GM20000 (cell line): Measurements from ENCODE around the gene COPZ2.

Experiments
- DNase-seq: peaks from one replicate; pipeline ENCODE4 v3.0.0; 2012; ENCODE audit warnings: low spot score
- CTCF ChIP-seq: IDR thresholded peaks from 2 replicates; pipeline ENCODE4 v1.5.1; 2012; ENCODE audit warnings: mild to moderate bottlenecking, control low read depth; ENCODE audit errors: extremely low read depth, missing control alignments

COPZ2 gene

DNA sequence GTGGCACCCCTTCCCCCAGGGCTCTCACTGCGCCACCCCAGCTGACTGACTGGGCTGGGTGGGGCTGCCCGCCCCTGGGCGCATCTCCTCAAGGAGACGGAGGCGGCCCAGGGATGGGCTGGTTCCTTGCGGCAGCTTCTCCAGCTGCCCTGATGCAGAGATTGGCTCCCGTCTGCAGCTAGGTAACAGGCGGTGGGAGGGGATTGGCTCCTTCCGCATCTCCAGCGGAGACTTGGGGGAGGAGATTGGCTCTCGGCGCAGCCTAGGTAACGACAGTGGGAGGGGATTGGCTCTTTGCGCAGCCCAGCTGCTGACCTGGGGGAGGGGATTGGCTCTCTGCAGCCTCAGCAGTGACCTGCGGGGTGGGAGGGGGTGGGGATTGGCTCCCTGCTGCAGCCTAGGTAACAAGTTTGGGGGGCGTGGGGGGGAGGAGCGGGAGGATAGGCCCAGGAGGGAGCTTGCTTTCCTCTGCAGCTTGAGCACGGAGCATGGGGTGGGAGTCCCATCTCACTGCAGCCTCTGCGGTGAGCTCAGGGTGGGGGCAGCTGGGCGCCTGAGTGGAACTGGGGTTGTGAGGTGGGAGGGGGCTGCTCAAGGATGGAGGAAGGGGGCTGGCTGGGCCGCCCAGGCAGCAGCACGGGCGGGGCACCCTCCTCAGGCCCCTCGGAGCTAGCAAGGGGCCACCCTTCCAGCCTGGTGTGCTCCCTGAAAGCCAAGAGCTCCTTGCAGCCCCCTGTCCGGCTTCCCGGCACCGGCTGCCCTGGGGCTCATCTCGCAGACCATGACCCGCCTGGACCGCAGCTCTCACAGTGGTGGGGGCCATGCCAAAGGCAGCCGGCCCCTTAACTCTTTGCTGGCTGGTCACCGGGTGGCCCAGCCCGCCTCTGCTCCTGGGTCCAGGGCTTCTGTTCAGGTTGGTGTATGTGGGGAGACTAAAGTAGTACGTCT, 16.9 kb upstream of the COPZ2 start:
- DNase-seq = no peak
- no peak for TF ChIP-seq CTCF

DNA sequence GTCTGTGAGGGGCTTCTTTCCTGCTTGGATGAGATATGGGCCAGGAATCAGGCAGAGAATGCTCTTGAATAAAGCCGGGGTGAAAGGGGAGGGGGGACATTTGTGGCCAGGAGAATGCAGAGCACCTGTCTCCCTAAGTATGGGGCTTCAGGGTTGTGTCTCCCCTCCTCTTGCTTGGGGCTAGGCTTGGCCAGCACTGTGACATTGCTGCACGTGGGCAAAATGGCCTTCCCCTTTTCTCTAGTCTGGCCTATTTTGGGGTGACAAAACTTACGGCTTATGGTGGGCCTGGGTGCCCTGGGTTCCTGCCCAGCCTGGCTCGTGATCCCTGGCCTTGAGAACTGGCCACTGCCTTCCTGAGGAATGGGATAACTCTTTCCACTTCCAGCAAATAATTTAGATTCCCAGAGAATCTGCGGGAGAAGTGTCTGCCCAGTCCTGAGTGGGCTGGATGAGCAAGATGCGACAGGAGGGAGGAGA, 16.2 kb upstream of the COPZ2 start:
- no peak for TF ChIP-seq CTCF
- DNase-seq = no peak

DNA sequence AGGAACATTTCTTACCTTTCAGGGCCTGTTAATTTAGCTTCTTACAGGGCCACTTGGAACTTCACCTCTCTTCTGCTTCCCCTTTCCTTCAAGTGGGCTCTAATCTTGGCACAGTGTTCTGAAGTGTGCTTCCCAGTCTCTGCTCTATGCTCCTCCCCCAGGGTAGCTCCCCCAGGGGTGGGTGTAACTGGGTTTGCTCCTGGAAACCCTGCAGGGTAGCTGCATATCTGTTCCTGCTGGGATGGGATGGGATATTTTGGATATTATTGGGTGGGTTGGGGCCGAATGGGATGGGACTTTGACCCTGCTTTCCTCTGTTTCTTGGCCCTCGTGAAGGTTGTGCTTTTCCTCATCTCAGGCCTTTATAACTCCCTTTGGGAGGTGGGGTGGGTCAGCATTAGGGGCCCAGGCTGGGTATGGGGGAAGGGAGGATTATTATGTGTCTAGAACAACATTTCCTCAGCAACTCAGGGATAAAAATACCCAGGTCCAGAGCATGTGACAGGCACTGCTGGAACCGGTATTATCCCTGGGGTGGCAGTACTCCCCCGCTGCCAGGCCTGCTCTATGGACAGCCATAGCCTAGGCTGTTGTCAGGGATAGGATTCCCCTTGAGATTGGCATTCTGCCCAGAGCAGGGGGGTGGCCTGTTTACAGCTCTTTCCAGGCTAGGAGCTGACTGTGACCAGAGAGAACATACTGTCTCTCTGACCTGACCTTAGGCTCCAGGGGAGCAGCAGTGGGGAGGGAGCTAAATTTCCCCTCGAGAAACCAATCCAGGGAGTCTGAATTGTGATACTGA, 15.6 kb upstream of the COPZ2 start:
- no peak for TF ChIP-seq CTCF
- DNase-seq = no peak

- no peak for DNase-seq
- TF ChIP-seq CTCF = no peak
Measured at GRCh38 chr17:48051706-48052486, 14.3 kb upstream of the COPZ2 start.

GRCh38 chr17:48051283-48051682, 13.7 kb upstream of the COPZ2 start:
- DNase-seq = no peak
- TF ChIP-seq CTCF = no peak

- no peak for TF ChIP-seq CTCF
- DNase-seq = peak; percentile 76
Measured at GRCh38 chr17:48048384-48049126, 11.0 kb upstream of the COPZ2 start.
